GM12801 (cell line): ENCODE results near the gene SRSF3.

Experiments
- CTCF ChIP-seq: IDR thresholded peaks from one replicate; pipeline ENCODE4 v1.5.1; 2011; ENCODE audit warnings: control low read depth; ENCODE audit not compliant: insufficient read length; ENCODE audit errors: extremely low read depth

The SRSF3 gene

GRCh38 chr6:36634317-36635108 lies 40.4 kb downstream of the SRSF3 start:
- no peak for TF ChIP-seq CTCF

GRCh38 chr6:36636283-36636682 lies 42.1 kb downstream of the SRSF3 start:
- TF ChIP-seq CTCF: no peak

GRCh38 chr6:36636687-36637418 lies 42.7 kb downstream of the SRSF3 start:
- TF ChIP-seq CTCF: no peak

GRCh38 chr6:36638579-36638978 lies 44.4 kb downstream of the SRSF3 start:
- no peak for TF ChIP-seq CTCF

- TF ChIP-seq CTCF: no peak
Observed at GRCh38 chr6:36639171-36639808, 45.1 kb downstream of the SRSF3 start.

GRCh38 chr6:36641543-36641942 lies 47.4 kb downstream of the SRSF3 start:
- no peak for TF ChIP-seq CTCF
